Heart left ventricle (tissue), 13 donors: ENCODE data around the gene PPM1L.

Experiments used
- CTCF ChIP-seq, 12 donors: fragments of 200-600 bp; sonication (generic) in 4 of 12; IDR thresholded peaks; one replicate each; pipeline versions ENCODE4 v1.5.0 to v1.8.0; 2018 to 2022; ENCODE audit warnings: antibody characterized with exemption in 12 of 12, mild to moderate bottlenecking in 5 of 12
- POLR2A ChIP-seq, 2 donors: fragments of 450-650 bp; IDR thresholded peaks; one replicate each; pipeline ENCODE4 v1.6.1; 2017; ENCODE audit warnings: antibody characterized with exemption in 2 of 2, mild to moderate bottlenecking in 2 of 2, moderate library complexity in 2 of 2
- donor health status: ischemic (EF 13 %, LVEDD 7.1; RV severe dilation, severe dysfunction).
- donor health status: DM: no; HTN: yes; CAD: no.
- donor health status: DM: no; HTN: no; CAD: no.
- donor health status: ischemic (EF 25% LVEDD 6.9; RV normal size, moderate dysfunction).
- donor health status: ischemic (EF 25% LVEDD 5.7; RV mildly dilated, moderate dysfunction).
- donor health status: ischemic (EF 35%, LVEDD 5.7; RV mildly dilated, moderate dysfunction).
- donor health status: nonischemic (EF 11% LVEDD 7.7; RV severe dilation, severe dysfunction).
- donor health status: DM: yes; HTN: yes; CAD: no.
- donor health status: PGD.
- donor health status: ischemic (EF 29% LVEDD 5.4; RV normal size, mild dysfunction).
- donor health status: nonischemic (EF 23%, LVEDD 6.1; RV moderate dilation, normal function).

- TF ChIP-seq CTCF (IDR thresholded peaks at IDR 0.05) (no peak), POLR2A (IDR thresholded peaks at IDR 0.05) (no peak)
These were observed 345.0 kb downstream of the PPM1L start for GRCh38 chr3:161100994-161101393.
